ENCODE results near the gene NUMB. TPM values are rescaled to one million over a fixed set of nuclear protein-coding genes. Genes with fewer than 3 reads are reported as not detected.
A peak's percentile ranks its signal among the peaks of the same experiment; 100 is the strongest.
"Not testable (repeated sequence)": the region's sequence is repeated elsewhere in the genome, so short reads cannot be mapped to it uniquely, and the experiment has no call there.

NUMB gene
- total and polyA plus RNA-seq, 12 donors = 18.9 to 42.6 (median 32.0) TPM

GRCh38 chr14:73427516-73428264 lies 30.7 kb downstream of the NUMB start:
- ATAC-seq = peak in 4 of 8 donors; percentile 19 to 71 (median 56)

DNA sequence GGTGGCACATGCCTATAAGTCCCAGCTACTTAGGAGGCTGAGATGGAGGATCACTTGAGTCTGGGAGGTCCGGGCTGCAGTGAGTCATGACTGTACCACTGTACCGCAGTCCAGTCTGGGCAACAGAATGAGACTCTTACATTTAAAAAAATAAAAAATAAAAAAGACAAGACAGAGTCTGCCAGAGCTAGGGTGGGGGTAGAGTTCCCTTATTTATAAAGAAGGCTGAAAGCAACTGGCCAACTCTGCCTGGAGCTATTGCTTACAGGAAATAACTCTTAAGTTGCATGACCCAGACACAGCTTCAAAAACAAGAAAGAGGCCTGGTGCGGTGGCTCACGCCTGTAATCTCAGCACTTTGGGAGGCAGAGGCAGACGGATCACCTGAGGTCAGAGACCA lies 31.5 kb downstream of the NUMB start:
- Histone ChIP-seq H3K4me1 (peaks cover 3 to 66% (median 42%) of the 10 kb centered on the region in 9 donors), H3K36me3 (peaks cover 0 to 3% (median 0%) of the 10 kb centered on the region in 9 donors), H3K4me3 (no peak overlapping the region), H3K27ac (peak overlapping the region in 9 of 10 donors; percentile 5 to 86 (median 65)), H3K9me3 (no peaks in the 10 kb centered on the region), H3K27me3 (no peaks in the 10 kb centered on the region)
- no peak for TF ChIP-seq CTCF (IDR thresholded peaks at IDR 0.05)
- ATAC-seq (peak; percentile 54 to 72 (median 62)), DNase-seq (peak in 1 of 2 donors; percentile 8)
- intact Hi-C loops (cut with DNase I) = loop anchor here in 2 of 10 donors (5.0 kb wide), 1 partner anchor 35 kb away; no protein-coding TSS in a partner anchor
- 66 to 74% methylated on average over 5 of the region's 5 CpGs for WGBS, 2 donors

More at GRCh38 chr14:73427516-73428264, 30.7 kb downstream of the NUMB start:
- intact Hi-C loops (cut with DNase I) = loop anchor here in 2 of 10 donors (5.0 kb wide), 1 partner anchor 35 kb away; no protein-coding TSS in a partner anchor
- no peak for TF ChIP-seq CTCF (IDR thresholded peaks at IDR 0.05)
- peaks cover 3 to 58% (median 42%) of the 10 kb centered on the region in 9 donors for H3K4me1 ChIP-seq
- no peaks in the 10 kb centered on the region for H3K27me3 ChIP-seq
- no peak overlapping the region for H3K4me3 ChIP-seq
- peak overlapping the region in 9 of 10 donors; percentile 5 to 86 (median 65) for H3K27ac ChIP-seq
- WGBS, 2 donors = 73 to 79% methylated on average over 4 of the region's 4 CpGs
- H3K36me3 ChIP-seq = peaks cover 0 to 3% (median 0%) of the 10 kb centered on the region in 9 donors
- no peaks in the 10 kb centered on the region for H3K9me3 ChIP-seq
- DNase-seq = no peak

- TF ChIP-seq CTCF (IDR thresholded peaks at IDR 0.05) = no peak
- ATAC-seq (peak in 2 of 8 donors; percentile 19 to 35), DNase-seq (no peak)
- no peaks in the 10 kb centered on the region for H3K27me3 ChIP-seq
- H3K36me3 ChIP-seq = peaks cover 0 to 23% (median 0%) of the 10 kb centered on the region in 9 donors
- intact Hi-C loops (cut with DNase I) = no loop called here
- 46 to 55% methylated on average over 3 of the region's 3 CpGs for WGBS, 2 donors
- peaks cover 3 to 66% (median 42%) of the 10 kb centered on the region in 9 donors for H3K4me1 ChIP-seq
- H3K4me3 ChIP-seq = no peak overlapping the region
- H3K9me3 ChIP-seq = no peaks in the 10 kb centered on the region
- peak overlapping the region in 5 of 10 donors; percentile 4 to 83 (median 46) for H3K27ac ChIP-seq
These were observed 33.9 kb downstream of the NUMB start for GRCh38 chr14:73424453-73424852.

- H3K4me3 ChIP-seq; H3K27me3 ChIP-seq; H3K9me3 ChIP-seq; intact Hi-C loops (cut with DNase I); DNase-seq; ATAC-seq; H3K27ac ChIP-seq: not testable (repeated sequence)
- peaks cover 0 to 60% (median 37%) of the 10 kb centered on the region in 9 donors for H3K4me1 ChIP-seq
- WGBS, 2 donors = 98% methylated on average over 6 of the region's 6 CpGs
- H3K36me3 ChIP-seq = peaks cover 0 to 23% (median 0%) of the 10 kb centered on the region in 9 donors
These were observed 35.3 kb downstream of the NUMB start for GRCh38 chr14:73423092-73423491.

All from heart right ventricle (tissue), 16 donors.